Keratinocyte (primary cell): ENCODE measurements around the gene TMEM247. TPM values are rescaled to one million over a fixed set of nuclear protein-coding genes. Genes with fewer than 3 reads are reported as not detected.
"Not testable (repeated sequence)": the region's sequence is repeated elsewhere in the genome, so short reads cannot be mapped to it uniquely, and the experiment has no call there.

Experiments used
- DNase-seq: peaks from one replicate; pipeline ENCODE4 v3.0.0-alpha.2; 2011; ENCODE audit warnings: low read depth, missing footprints, low spot score
- FAIRE-seq: peaks from 2 replicates; lab custom pipeline; 2011; peaks lifted over from hg19 to GRCh38; lab: Jason Lieb, UNC
- H2AFZ ChIP-seq: 2 replicates; pipeline ENCODE4 v1.6.0; 2012; ENCODE audit warnings: low read length, control low read depth, inconsistent platforms; ENCODE audit not compliant: control insufficient read depth
- H3K27ac ChIP-seq: 2 replicates; pipeline ENCODE4 v1.5.1; 2011; ENCODE audit warnings: low read length; ENCODE audit not compliant: control insufficient read depth, insufficient read depth
- H3K27me3 ChIP-seq: 3 replicates; pipeline ENCODE4 v1.6.0; 2011; ENCODE audit warnings: low read length; ENCODE audit not compliant: control insufficient read depth, insufficient read depth; ENCODE audit errors: extremely low read depth
- H3K36me3 ChIP-seq, 2 experiments: 2 replicates in 1 of 2; 3 replicates in 1 of 2; pipeline ENCODE4 v1.5.1; 2011; ENCODE audit warnings: low read length in 2 of 2, mild to moderate bottlenecking in 1 of 2; ENCODE audit not compliant: control insufficient read depth in 2 of 2, insufficient read depth in 2 of 2; ENCODE audit errors: extremely low read depth in 1 of 2
- H3K4me1 ChIP-seq: 3 replicates; pipeline ENCODE4 v1.5.1; 2011; ENCODE audit warnings: low read length; ENCODE audit not compliant: control insufficient read depth, insufficient read depth; ENCODE audit errors: extremely low read depth
- H3K4me2 ChIP-seq: 3 replicates; pipeline ENCODE4 v1.6.0; 2011; ENCODE audit warnings: low read depth, low read length; ENCODE audit not compliant: control insufficient read depth, insufficient read depth; ENCODE audit errors: extremely low read depth
- H3K4me3 ChIP-seq, 3 experiments: fragments of 200-600 bp in 1 of 3; sonication (generic) in 1 of 3; 2 replicates in 2 of 3; 3 replicates in 1 of 3; pipeline ENCODE4 v1.5.1; 2011 to 2016; ENCODE audit warnings: low read length in 3 of 3, mild to moderate bottlenecking in 3 of 3, control low read depth in 2 of 3, inconsistent platforms in 1 of 3, low read depth in 1 of 3, mixed read lengths in 1 of 3, mixed run types in 1 of 3, moderate library complexity in 1 of 3; ENCODE audit not compliant: control insufficient read depth in 2 of 3, insufficient read depth in 2 of 3; ENCODE audit errors: extremely low read depth in 1 of 3
- H3K79me2 ChIP-seq: 2 replicates; pipeline ENCODE4 v1.6.0; 2012; ENCODE audit warnings: low read length; ENCODE audit not compliant: control insufficient read depth, insufficient read depth
- H3K9ac ChIP-seq: 3 replicates; pipeline ENCODE4 v1.6.0; 2011; ENCODE audit warnings: low read length; ENCODE audit not compliant: control insufficient read depth, insufficient read depth; ENCODE audit errors: extremely low read depth
- H3K9me1 ChIP-seq: 3 replicates; pipeline ENCODE4 v1.6.0; 2011; ENCODE audit warnings: low read length; ENCODE audit not compliant: control insufficient read depth, insufficient read depth; ENCODE audit errors: extremely low read depth
- H3K9me3 ChIP-seq: 2 replicates; pipeline ENCODE4 v1.5.1; 2012; ENCODE audit warnings: low read depth, low read length; ENCODE audit not compliant: control insufficient read depth
- H4K20me1 ChIP-seq: 3 replicates; pipeline ENCODE4 v1.6.0; 2011; ENCODE audit warnings: low read length; ENCODE audit not compliant: control insufficient read depth, insufficient read depth; ENCODE audit errors: extremely low read depth
- CTCF ChIP-seq, 3 experiments: IDR thresholded peaks in 1 of 3; conservative IDR thresholded peaks in 1 of 3; optimal IDR thresholded peaks in 1 of 3; 2 replicates in 2 of 3; 3 replicates in 1 of 3; pipeline versions ENCODE3 to v1.5.1; 2011; ENCODE audit warnings: low read length in 3 of 3, mild to moderate bottlenecking in 3 of 3, moderate library complexity in 2 of 3, control low read depth in 1 of 3, inconsistent platforms in 1 of 3; ENCODE audit not compliant: insufficient read depth in 2 of 3; ENCODE audit errors: extremely low read depth in 1 of 3
- EZH2 ChIP-seq: IDR thresholded peaks from one replicate; pipeline ENCODE4 v1.6.1; 2012; ENCODE audit warnings: inconsistent platforms, mild to moderate bottlenecking, low read length, moderate library complexity
- dilution Hi-C: fragments of 300-500 bp; cut with MboI; formaldehyde crosslinking; loops from one replicate; pipeline ENCODE4 v1.7.0; 2020; ENCODE audit warnings: low sequenced_read_pairs; ENCODE audit not compliant: extremely low pct_ligation_motif_present
- polyA plus RNA-seq, 5 experiments: library from polyadenylated mRNA; depleted of rRNA in 3 of 5; stranded (reverse) in 3 of 5; stranded (forward) in 1 of 5; unstranded in 1 of 5; fragments of >200 nt; gene quantifications; 1 replicate in 1 of 5; 2 replicates in 3 of 5; 3 replicates in 1 of 5; pipeline versions ENCODE4 v1.2.1 to v1.2.3, GENCODE V29; 2011 to 2012; ENCODE audit warnings: missing spikeins in 2 of 5, low read depth in 1 of 5, low replicate concordance in 1 of 5

Gene TMEM247
- polyA plus RNA-seq, 1 donor (not counting 4 experiments of a cell fraction or from before 2014, with no cell fraction given), result not detected

GRCh38 chr2:46471697-46472096, 7.7 kb upstream of the TMEM247 start:
- Histone ChIP-seq H2AFZ (no peak overlapping the region), H3K4me3 (no peak overlapping the region), H4K20me1 (no peaks in the 10 kb centered on the region), H3K27ac (no peak overlapping the region), H3K79me2 (no peaks in the 10 kb centered on the region), H3K9ac (no peak overlapping the region), H3K4me1 (peaks cover 10% of the 10 kb centered on the region), H3K4me2 (no peak overlapping the region), H3K36me3 (no peaks in the 10 kb centered on the region), H3K9me1 (no peaks in the 10 kb centered on the region), H3K27me3 (no peaks in the 10 kb centered on the region), H3K9me3 (no peaks in the 10 kb centered on the region)
- DNase-seq (no peak), FAIRE-seq (no peak)
- dilution Hi-C loops, result no loop called here
- no peak for TF ChIP-seq CTCF (optimal IDR thresholded peaks at IDR 0.05 in 1 of 3, IDR thresholded peaks at IDR 0.05 in 1 of 3, conservative IDR thresholded peaks at IDR 0.05 in 1 of 3; ENCODE audit: extremely low read depth in 1 of 3, insufficient read depth in 2 of 3, low read length in 3 of 3)
- no peak for TF ChIP-seq EZH2

GRCh38 chr2:46472165-46472564, 7.2 kb upstream of the TMEM247 start:
- H3K9me1 ChIP-seq, H3K9me3 ChIP-seq, H4K20me1 ChIP-seq, H2AFZ ChIP-seq, FAIRE-seq, DNase-seq, H3K4me3 ChIP-seq, H3K36me3 ChIP-seq, H3K4me2 ChIP-seq, H3K79me2 ChIP-seq, H3K9ac ChIP-seq, H3K27ac ChIP-seq, dilution Hi-C loops, H3K4me1 ChIP-seq, H3K27me3 ChIP-seq: not testable (repeated sequence)

- H3K27ac ChIP-seq, H3K9me1 ChIP-seq, H3K4me3 ChIP-seq, H4K20me1 ChIP-seq, H3K4me1 ChIP-seq, H3K79me2 ChIP-seq, FAIRE-seq, H2AFZ ChIP-seq, H3K4me2 ChIP-seq, H3K9me3 ChIP-seq, H3K36me3 ChIP-seq, dilution Hi-C loops, H3K9ac ChIP-seq, H3K27me3 ChIP-seq, DNase-seq: not testable (repeated sequence)
These were observed 1.9 kb upstream of the TMEM247 start for GRCh38 chr2:46477462-46477861.
